Colonic mucosa (tissue), 4 donors: Measurements from ENCODE around the gene CNFN. TPM values are rescaled to one million over a fixed set of nuclear protein-coding genes. Genes with fewer than 3 reads are reported as not detected.

Experiments
- DNase-seq: peaks from one replicate; pipeline ENCODE4 v3.0.0-alpha.2; 2020
- H3K27ac ChIP-seq: fragments of 200-600 bp; one replicate; pipeline ENCODE4 v1.8.0; 2021
- H3K27me3 ChIP-seq: fragments of 200-600 bp; one replicate; pipeline ENCODE4 v1.8.0; 2021
- H3K36me3 ChIP-seq: fragments of 200-600 bp; one replicate; pipeline ENCODE4 v1.8.0; 2021
- H3K4me1 ChIP-seq: fragments of 200-600 bp; one replicate; pipeline ENCODE4 v1.8.0; 2021; ENCODE audit warnings: mild to moderate bottlenecking
- H3K4me3 ChIP-seq: fragments of 200-600 bp; one replicate; pipeline ENCODE4 v1.8.0; 2021
- H3K9ac ChIP-seq, 2 donors: one replicate each; pipeline ENCODE4 v1.7.0; 2013; ENCODE audit warnings: control low read depth in 2 of 2, low read depth in 2 of 2, low read length in 2 of 2
- H3K9me3 ChIP-seq: fragments of 200-600 bp; one replicate; pipeline ENCODE4 v1.8.0; 2021
- CTCF ChIP-seq: fragments of 200-600 bp; IDR thresholded peaks from one replicate; pipeline ENCODE4 v1.8.0; 2022; ENCODE audit warnings: antibody characterized with exemption, mild to moderate bottlenecking
- intact Hi-C: fragments of 100-400 bp; cut with DNase I; formaldehyde crosslinking; loops from one replicate; pipeline ENCODE4 v1.14.1; 2022
- total RNA-seq, 2 donors: library from RNA; stranded (reverse); fragmentation: NEBNext Ultra II Directional in 1 of 2; extraction: Animal tissue kit (Norgen Biotek cat#: 25700) in 1 of 2; gene quantifications; one replicate each; pipeline ENCODE4 v1.2.1, GENCODE V29; 2021
- donor health status: healthy.
- donor health status: DM: no; HTN: no; CAD: no.
- donor health status: DM: no; HTN: no; CAD: no.

The CNFN gene
- total RNA-seq, 2 donors from 2014 or later: 4.7 to 5.5 TPM

GRCh38 chr19:42396381-42397262 lies 6.5 kb upstream of the CNFN start:
- TF ChIP-seq CTCF: no peak
- Histone ChIP-seq H3K9me3 (no peaks in the 10 kb centered on the region), H3K4me1 (no peaks in the 10 kb centered on the region), H3K27ac (peak overlapping the region; percentile 65), H3K9ac (peak overlapping the region; percentile 70 to 82), H3K36me3 (no peaks in the 10 kb centered on the region), H3K4me3 (peak overlapping the region; percentile 50), H3K27me3 (no peaks in the 10 kb centered on the region)
- peak; percentile 99 for DNase-seq
- intact Hi-C loops: loop anchor here (10.0 kb wide), 1 partner anchor 72 kb away; the partner anchor contains the start of gene MEGF8

GRCh38 chr19:42394751-42395150 lies 4.7 kb upstream of the CNFN start:
- Histone ChIP-seq H3K36me3 (no peaks in the 10 kb centered on the region), H3K27ac (no peak overlapping the region), H3K9ac (no peak overlapping the region), H3K27me3 (peaks cover 2% of the 10 kb centered on the region), H3K9me3 (no peaks in the 10 kb centered on the region), H3K4me3 (no peak overlapping the region), H3K4me1 (no peaks in the 10 kb centered on the region)
- intact Hi-C loops: loop anchor here (10.0 kb wide), 1 partner anchor 70 kb away; the partner anchor contains the start of gene MEGF8
- no peak for DNase-seq
- TF ChIP-seq CTCF: no peak

- H3K9me3 ChIP-seq: no peaks in the 10 kb centered on the region
- no peaks in the 10 kb centered on the region for H3K36me3 ChIP-seq
- no peak overlapping the region for H3K9ac ChIP-seq
- intact Hi-C loops: loop anchor here (10.0 kb wide), 1 partner anchor 67 kb away; the partner anchor contains the start of gene MEGF8
- no peak overlapping the region for H3K27ac ChIP-seq
- H3K4me1 ChIP-seq: no peaks in the 10 kb centered on the region
- H3K27me3 ChIP-seq: peaks cover 6% of the 10 kb centered on the region
- H3K4me3 ChIP-seq: no peak overlapping the region
- TF ChIP-seq CTCF: no peak
- DNase-seq: no peak
Measured at GRCh38 chr19:42392165-42392564, 2.1 kb upstream of the CNFN start.

GRCh38 chr19:42388851-42389489 lies 1.1 kb downstream of the CNFN start:
- Histone ChIP-seq H3K9ac (no peak overlapping the region), H3K27ac (no peak overlapping the region), H3K36me3 (no peaks in the 10 kb centered on the region), H3K27me3 (peaks cover 6% of the 10 kb centered on the region), H3K9me3 (no peaks in the 10 kb centered on the region), H3K4me3 (no peak overlapping the region), H3K4me1 (no peaks in the 10 kb centered on the region)
- no peak for TF ChIP-seq CTCF
- DNase-seq: no peak
- intact Hi-C loops: no loop called here

GRCh38 chr19:42386974-42387707 lies 3.0 kb downstream of the CNFN start:
- intact Hi-C loops: no loop called here
- Histone ChIP-seq H3K4me1 (no peaks in the 10 kb centered on the region), H3K9me3 (no peaks in the 10 kb centered on the region), H3K4me3 (peak overlapping the region; percentile 42), H3K36me3 (no peaks in the 10 kb centered on the region), H3K9ac (peak overlapping the region in 1 of 2 donors; percentile 61), H3K27ac (peak overlapping the region; percentile 70), H3K27me3 (peaks cover 6% of the 10 kb centered on the region)
- TF ChIP-seq CTCF: peak; percentile 45
- peak; percentile 87 for DNase-seq
